ENCODE results near the gene YTHDF1. TPM values are rescaled to one million over a fixed set of nuclear protein-coding genes. Genes with fewer than 3 reads are reported as not detected.

Gene YTHDF1
- total RNA-seq, 1 experiment from 2014 or later = 42.6 TPM

DNA sequence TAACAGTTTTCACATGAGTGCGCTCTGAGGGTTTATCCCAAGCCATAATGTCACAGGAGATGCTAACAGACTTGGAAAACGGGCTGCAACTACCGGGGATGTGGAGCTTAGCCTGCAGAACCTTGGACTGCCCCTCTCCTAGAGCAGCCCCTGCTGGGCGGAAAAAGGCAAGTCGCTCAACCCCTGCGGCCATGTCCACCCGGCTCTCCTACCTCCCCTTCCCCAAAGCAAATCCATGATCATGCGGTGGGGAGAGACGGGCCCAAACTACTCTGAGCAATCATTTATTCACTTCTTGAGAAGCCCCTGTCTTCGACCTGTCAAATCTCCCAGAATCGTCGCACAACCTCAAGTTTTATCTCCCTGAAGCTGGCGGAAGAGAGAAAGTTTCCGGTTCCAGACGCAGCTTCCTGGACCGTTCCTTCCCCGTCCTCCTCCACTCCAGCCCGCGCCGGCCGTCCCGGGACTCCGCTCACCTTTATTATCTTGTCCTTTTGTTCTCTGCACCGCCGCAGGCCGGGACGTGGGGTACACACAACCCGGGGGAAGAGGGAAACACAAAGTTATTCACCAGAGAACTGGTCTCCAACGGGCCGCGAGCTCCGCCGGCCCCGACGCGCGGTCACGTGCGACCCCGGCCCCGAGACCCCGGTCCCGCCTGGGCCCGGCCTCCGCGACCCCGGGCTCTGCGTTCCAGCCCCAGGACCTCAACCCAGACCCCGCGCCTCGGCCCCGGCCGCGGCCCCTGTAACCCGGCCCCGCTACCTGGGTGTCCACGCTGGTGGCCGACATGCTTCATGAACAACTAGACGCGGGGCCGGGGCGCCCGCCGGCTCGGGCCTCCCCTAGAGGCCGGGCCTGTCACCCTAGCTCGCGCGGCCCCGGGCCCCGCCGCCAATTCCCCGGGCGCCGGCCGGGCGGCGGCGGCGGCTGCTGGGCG lies 560 bp downstream of the YTHDF1 start:
- Histone ChIP-seq H3K4me2 (peak overlapping the region; percentile 93), H3F3A (ENCODE audit: insufficient read depth, low read depth) (peaks cover 23% of the 10 kb centered on the region; the same call in 1 of the 2 replicates), H3K4me3 (peak overlapping the region; percentile 95), H2AFZ (peak overlapping the region; percentile 71), H3K36me3 (ENCODE audit: low read depth) (peaks cover 40% of the 10 kb centered on the region), H3K79me2 (ENCODE audit: low read depth) (peaks cover 53% of the 10 kb centered on the region), H3K27ac (0 out of 2 replicates have a peak overlapping the region, but pooled peaks have one; percentile 7), H3K9me2 (ENCODE audit: insufficient read depth) (no peaks in the 10 kb centered on the region), H3K9me3 (ENCODE audit: insufficient read depth, low read depth) (no peaks in the 10 kb centered on the region), H4K20me1 (ENCODE audit: insufficient read depth) (peaks cover 45% of the 10 kb centered on the region), H3K4me1 (replicated peaks; ENCODE audit: insufficient read depth) (peaks cover 23% of the 10 kb centered on the region), H3K27me3 (ENCODE audit: insufficient read depth, low read depth) (peaks cover 9% of the 10 kb centered on the region)
- ChIA-PET POLR2A (ENCODE audit: unreplicated experiment) (no interaction called here), CTCF (interaction anchor here (0.6 kb wide), 1 partner anchor 34 kb away, joined by 3 read pairs; no protein-coding TSS in a partner anchor)
- intact Hi-C loops (cut with micrococcal nuclease; ENCODE audit: unreplicated experiment) = no loop called here
- no TSS peak for BruUV-seq (replicated peaks)
- TF ChIP-seq, protein P1, sequence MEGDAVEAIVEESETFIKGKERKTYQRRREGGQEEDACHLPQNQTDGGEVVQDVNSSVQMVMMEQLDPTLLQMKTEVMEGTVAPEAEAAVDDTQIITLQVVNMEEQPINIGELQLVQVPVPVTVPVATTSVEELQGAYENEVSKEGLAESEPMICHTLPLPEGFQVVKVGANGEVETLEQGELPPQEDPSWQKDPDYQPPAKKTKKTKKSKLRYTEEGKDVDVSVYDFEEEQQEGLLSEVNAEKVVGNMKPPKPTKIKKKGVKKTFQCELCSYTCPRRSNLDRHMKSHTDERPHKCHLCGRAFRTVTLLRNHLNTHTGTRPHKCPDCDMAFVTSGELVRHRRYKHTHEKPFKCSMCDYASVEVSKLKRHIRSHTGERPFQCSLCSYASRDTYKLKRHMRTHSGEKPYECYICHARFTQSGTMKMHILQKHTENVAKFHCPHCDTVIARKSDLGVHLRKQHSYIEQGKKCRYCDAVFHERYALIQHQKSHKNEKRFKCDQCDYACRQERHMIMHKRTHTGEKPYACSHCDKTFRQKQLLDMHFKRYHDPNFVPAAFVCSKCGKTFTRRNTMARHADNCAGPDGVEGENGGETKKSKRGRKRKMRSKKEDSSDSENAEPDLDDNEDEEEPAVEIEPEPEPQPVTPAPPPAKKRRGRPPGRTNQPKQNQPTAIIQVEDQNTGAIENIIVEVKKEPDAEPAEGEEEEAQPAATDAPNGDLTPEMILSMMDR (conservative IDR thresholded peaks at IDR 0.05) = peak; percentile 73
- TF ChIP-seq EZH2 (IDR thresholded peaks at IDR 0.05; ENCODE audit: low read depth) = no peak
- DNase-seq = peak; percentile 48 to 50

DNA sequence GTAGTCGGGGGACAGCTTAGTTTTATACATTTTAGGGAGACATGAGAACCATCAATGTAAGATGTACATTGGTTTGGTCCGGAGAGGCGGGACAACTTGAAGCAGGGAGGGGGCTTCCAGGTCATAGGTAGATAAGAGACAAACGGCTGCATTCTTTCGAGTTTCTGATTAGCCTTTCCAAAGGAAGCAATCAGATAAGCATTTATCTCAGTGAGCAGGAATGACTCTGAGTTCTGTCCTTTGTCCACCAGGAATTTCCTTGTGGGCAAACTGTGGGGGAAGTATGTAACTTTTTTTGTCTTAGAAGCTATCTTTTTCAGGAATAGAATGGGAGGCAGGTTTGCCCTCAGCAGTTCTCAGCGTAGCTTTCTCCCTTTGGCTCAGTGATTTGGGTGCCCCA lies 1.4 kb downstream of the YTHDF1 start:
- DNase-seq = no peak
- H3K4me3 ChIP-seq = peak overlapping the region; percentile 95
- no peak overlapping the region for H3K27ac ChIP-seq
- intact Hi-C loops (cut with micrococcal nuclease; ENCODE audit: unreplicated experiment) = no loop called here
- TF ChIP-seq, protein P1 (conservative IDR thresholded peaks at IDR 0.05) = no peak
- no peak for TF ChIP-seq EZH2 (IDR thresholded peaks at IDR 0.05; ENCODE audit: low read depth)
- POLR2A ChIA-PET (ENCODE audit: unreplicated experiment) = no interaction called here
- H3K4me1 ChIP-seq (replicated peaks; ENCODE audit: insufficient read depth) = peaks cover 23% of the 10 kb centered on the region
- peak overlapping the region; percentile 93 for H3K4me2 ChIP-seq
- no peak overlapping the region for H2AFZ ChIP-seq
- CTCF ChIA-PET = interaction anchor here (0.6 kb wide), 1 partner anchor 33 kb away, joined by 3 read pairs; no protein-coding TSS in a partner anchor
- H3K36me3 ChIP-seq (ENCODE audit: low read depth) = peaks cover 49% of the 10 kb centered on the region
- H3K79me2 ChIP-seq (ENCODE audit: low read depth) = peaks cover 62% of the 10 kb centered on the region
- H3K9me3 ChIP-seq (ENCODE audit: insufficient read depth, low read depth) = no peaks in the 10 kb centered on the region
- no peaks in the 10 kb centered on the region for H3K9me2 ChIP-seq (ENCODE audit: insufficient read depth)
- peaks cover 23% of the 10 kb centered on the region; the same call in 1 of the 2 replicates for H3F3A ChIP-seq (ENCODE audit: insufficient read depth, low read depth)
- BruUV-seq (replicated peaks) = TSS peak; percentile 44
- peaks cover 54% of the 10 kb centered on the region for H4K20me1 ChIP-seq (ENCODE audit: insufficient read depth)
- peaks cover 2% of the 10 kb centered on the region; the same call in 1 of the 2 replicates for H3K27me3 ChIP-seq (ENCODE audit: insufficient read depth, low read depth)

DNA sequence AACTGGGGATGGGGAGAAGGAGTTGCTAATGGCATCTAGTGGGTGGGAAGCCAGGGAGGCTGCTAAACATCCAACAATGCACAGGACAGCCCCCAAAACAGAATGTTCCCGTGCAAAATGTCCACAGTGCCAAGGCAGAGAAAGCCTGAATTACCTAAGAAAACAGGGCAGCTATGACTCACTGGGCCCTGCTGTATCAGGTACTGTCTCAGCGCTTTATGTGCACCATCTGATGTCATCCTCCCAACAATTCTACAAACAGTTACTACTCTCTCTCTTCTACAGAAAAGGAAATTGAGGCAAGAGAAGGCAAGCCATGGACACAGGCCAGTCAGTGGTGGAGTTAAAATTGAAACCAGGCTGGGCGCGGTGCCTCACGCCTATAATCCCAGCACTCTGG lies 3.1 kb downstream of the YTHDF1 start:
- TF ChIP-seq, protein P1 (conservative IDR thresholded peaks at IDR 0.05) = no peak
- no peak for TF ChIP-seq EZH2 (IDR thresholded peaks at IDR 0.05; ENCODE audit: low read depth)
- Histone ChIP-seq H3K27me3 (ENCODE audit: insufficient read depth, low read depth) (no peaks in the 10 kb centered on the region), H3K27ac (no peak overlapping the region), H3K4me3 (no peak overlapping the region), H3K9me3 (ENCODE audit: insufficient read depth, low read depth) (no peaks in the 10 kb centered on the region), H4K20me1 (ENCODE audit: insufficient read depth) (peaks cover 69% of the 10 kb centered on the region), H3K4me2 (no peak overlapping the region), H3K9me2 (ENCODE audit: insufficient read depth) (no peaks in the 10 kb centered on the region), H3K36me3 (ENCODE audit: low read depth) (peaks cover 50% of the 10 kb centered on the region), H3F3A (ENCODE audit: insufficient read depth, low read depth) (peaks cover 24% of the 10 kb centered on the region; the same call in 1 of the 2 replicates), H3K79me2 (ENCODE audit: low read depth) (peaks cover 74% of the 10 kb centered on the region), H3K4me1 (replicated peaks; ENCODE audit: insufficient read depth) (peaks cover 23% of the 10 kb centered on the region), H2AFZ (no peak overlapping the region)
- intact Hi-C loops (cut with micrococcal nuclease; ENCODE audit: unreplicated experiment) = no loop called here
- ChIA-PET POLR2A (ENCODE audit: unreplicated experiment) (no interaction called here), CTCF (no interaction called here)
- DNase-seq = no peak
- no TSS peak for BruUV-seq (replicated peaks)
